ENCODE results near the gene SDS.

GRCh38 chr12:113453330-113453729 is 49.6 kb upstream of the SDS start:
- no peak for TF ChIP-seq POLR2A (IDR thresholded peaks at IDR 0.05)
- TF ChIP-seq CTCF (IDR thresholded peaks at IDR 0.05): no peak

All from ovary (tissue), 3 donors.